Adrenal gland (tissue), 12 donors: ENCODE results near the gene WWOX. TPM values are rescaled to one million over a fixed set of nuclear protein-coding genes. Genes with fewer than 3 reads are reported as not detected.

ENCODE experiments used
- DNase-seq, 7 donors: peaks; one replicate each; pipeline ENCODE4 v3.0.0-alpha.2; 2019 to 2020
- H3K27ac ChIP-seq, 5 donors: fragments of 200-600 bp; sonication (generic) in 4 of 5; 1 replicate in 3 of 5; 2 replicates in 2 of 5; pipeline versions ENCODE4 v1.5.1 to v1.8.0; 2016 to 2020; ENCODE audit warnings: mild to moderate bottlenecking in 1 of 5
- H3K27me3 ChIP-seq: fragments of 200-600 bp; 2 replicates; pipeline ENCODE4 v1.8.0; 2021
- H3K36me3 ChIP-seq, 2 donors: fragments of 200-600 bp; replicated peaks in 1 of 2; 1 replicate in 1 of 2; 2 replicates in 1 of 2; pipeline versions ENCODE4 v1.5.1 to v1.8.0; 2018 to 2022
- H3K4me1 ChIP-seq, 2 donors: fragments of 200-600 bp; replicated peaks in 1 of 2; 1 replicate in 1 of 2; 2 replicates in 1 of 2; pipeline versions ENCODE4 v1.5.1 to v1.8.0; 2018 to 2021
- H3K4me3 ChIP-seq, 4 donors: fragments of 200-600 bp; sonication (generic) in 3 of 4; one replicate each; pipeline ENCODE4 v1.5.1; 2016 to 2018
- H3K9me3 ChIP-seq, 3 donors: fragments of 200-600 bp; sonication (generic) in 1 of 3; replicated peaks in 1 of 3; 1 replicate in 2 of 3; 2 replicates in 1 of 3; pipeline versions ENCODE4 v1.5.1 to v1.8.0; 2016 to 2021
- CTCF ChIP-seq, 6 experiments: fragments of 450-650 bp in 4 of 6; fragments of 200-600 bp in 2 of 6; sonication (generic) in 1 of 6; IDR thresholded peaks; 1 replicate in 5 of 6; 2 replicates in 1 of 6; pipeline versions ENCODE4 v1.5.1 to v1.8.0; 2016 to 2021; ENCODE audit warnings: antibody characterized with exemption in 6 of 6, mild to moderate bottlenecking in 2 of 6, moderate library complexity in 1 of 6
- POLR2A ChIP-seq, 2 donors: fragments of 450-650 bp; IDR thresholded peaks; one replicate each; pipeline ENCODE4 v1.6.1; 2017; ENCODE audit warnings: antibody characterized with exemption in 2 of 2, mild to moderate bottlenecking in 2 of 2, moderate library complexity in 1 of 2
- WGBS, 4 donors: extraction: QIAGEN DNeasy Blood & Tissue Kit in 2 of 4; methylation state at CpG; one replicate each; pipeline versions ENCODE4 v1.1.5 to v1.1.7; 2013 to 2017; 5-methylcytosine and 5-hydroxymethylcytosine counted together
- intact Hi-C, 2 donors: fragments of 100-400 bp; cut with DNase I; formaldehyde crosslinking; loops; one replicate each; pipeline versions ENCODE4 v1.14.1 to v1.15.0; 2022 to 2023
- polyA plus RNA-seq, 3 donors: library from polyadenylated mRNA; stranded (reverse); fragments of 200-250 nt in 2 of 3; fragments of 350-450 nt in 1 of 3; fragmentation: Illumina TruSeq in 1 of 3; extraction: RNeasy Lipid Tissue Mini Kit (QIAGEN cat#74804) in 1 of 3; gene quantifications; one replicate each; pipeline ENCODE4 v1.2.3, GENCODE V29; 2013 to 2014
- total RNA-seq, 9 donors: library from RNA; depleted of rRNA in 4 of 9; stranded (reverse); fragments of >200 nt in 4 of 9; fragments of 120-200 nt in 1 of 9; fragmentation: NEBNext Ultra II Directional in 1 of 9; extraction: Animal tissue kit (Norgen Biotek cat#: 25700) in 1 of 9; gene quantifications; one replicate each; pipeline versions ENCODE4 v1.1.0 to v1.2.4, GENCODE V29; 2013 to 2023
- donor health status: healthy with polysubstance abuse.
- donor health status: Bipolar disorder and iron deficiency.
- donor health status: DM: yes; HTN: yes; CAD: no.
- donor health status: DM: no; HTN: no; CAD: no.
- donor health status: DM: no; HTN: no; CAD: no.
- donor health status: DM: yes; HTN: yes; CAD: no.

Gene WWOX
- total and polyA plus RNA-seq, 12 donors: 11.8 to 74.6 (median 20.5) TPM

GRCh38 chr16:78126662-78127061, 27.2 kb downstream of the WWOX start:
- TF ChIP-seq POLR2A (IDR thresholded peaks at IDR 0.05): no peak
- no peak for TF ChIP-seq CTCF (IDR thresholded peaks at IDR 0.05)
- intact Hi-C loops: loop anchor here (10.0 kb wide), 2 partner anchors 108 to 1478 kb away; partner anchors contain the start of gene MAF (in 1 of the 2)
- DNase-seq: no peak
- Histone ChIP-seq H3K4me3 (peak overlapping the region in 1 of 4 donors; percentile 4), H3K4me1 (peaks cover 0 to 17% of the 10 kb centered on the region in 2 donors), H3K9me3 (no peaks in the 10 kb centered on the region), H3K27ac (no peak overlapping the region), H3K27me3 (no peaks in the 10 kb centered on the region), H3K36me3 (no peaks in the 10 kb centered on the region)
- 83 to 96% (median 94%) methylated on average over 3 of the region's 3 CpGs for WGBS, 4 donors

GRCh38 chr16:78127130-78127529, 27.7 kb downstream of the WWOX start:
- H3K27me3 ChIP-seq: no peaks in the 10 kb centered on the region
- H3K27ac ChIP-seq: no peak overlapping the region
- peak overlapping the region in 1 of 4 donors; percentile 4 for H3K4me3 ChIP-seq
- TF ChIP-seq CTCF (IDR thresholded peaks at IDR 0.05): no peak
- no peak for TF ChIP-seq POLR2A (IDR thresholded peaks at IDR 0.05)
- H3K4me1 ChIP-seq: peaks cover 0 to 17% of the 10 kb centered on the region in 2 donors
- no peak for DNase-seq
- no peaks in the 10 kb centered on the region for H3K9me3 ChIP-seq
- no peaks in the 10 kb centered on the region for H3K36me3 ChIP-seq
- intact Hi-C loops: loop anchor here (10.0 kb wide), 2 partner anchors 108 to 1478 kb away; partner anchors contain the start of gene MAF (in 1 of the 2)
- 27 to 39% (median 33%) methylated on average over 5 of the region's 5 CpGs for WGBS, 4 donors

GRCh38 chr16:78128913-78129312, 29.5 kb downstream of the WWOX start:
- Histone ChIP-seq H3K9me3 (no peaks in the 10 kb centered on the region), H3K4me1 (peaks cover 0 to 13% of the 10 kb centered on the region in 2 donors), H3K36me3 (no peaks in the 10 kb centered on the region), H3K27ac (no peak overlapping the region), H3K4me3 (no peak overlapping the region), H3K27me3 (no peaks in the 10 kb centered on the region)
- 69 to 81% (median 72%) methylated on average over 9 of the region's 9 CpGs for WGBS, 4 donors
- TF ChIP-seq CTCF (IDR thresholded peaks at IDR 0.05) (no peak), POLR2A (IDR thresholded peaks at IDR 0.05) (no peak)
- DNase-seq: no peak
- intact Hi-C loops: loop anchor here (10.0 kb wide), 2 partner anchors 106 to 1476 kb away; partner anchors contain the start of gene MAF (in 1 of the 2)

- H3K4me1 ChIP-seq: peaks cover 0 to 13% of the 10 kb centered on the region in 2 donors
- TF ChIP-seq POLR2A (IDR thresholded peaks at IDR 0.05) (no peak), CTCF (IDR thresholded peaks at IDR 0.05) (no peak)
- H3K27me3 ChIP-seq: no peaks in the 10 kb centered on the region
- H3K4me3 ChIP-seq: no peak overlapping the region
- intact Hi-C loops: loop anchor here (10.0 kb wide), 2 partner anchors 105 to 1475 kb away; partner anchors contain the start of gene MAF (in 1 of the 2)
- no peaks in the 10 kb centered on the region for H3K9me3 ChIP-seq
- no peaks in the 10 kb centered on the region for H3K36me3 ChIP-seq
- no peak overlapping the region for H3K27ac ChIP-seq
- WGBS, 4 donors: 79 to 90% (median 83%) methylated on average over 2 of the region's 2 CpGs
- no peak for DNase-seq
Observed at GRCh38 chr16:78129349-78129748, 29.9 kb downstream of the WWOX start.
